Activated B cell treated with CpG ODN at 0.5 μM for 24 hours (primary cell): ENCODE results near the gene C20orf144. TPM values are rescaled to one million over a fixed set of nuclear protein-coding genes. Genes with fewer than 3 reads are reported as not detected.

ENCODE experiments used
- ATAC-seq: fragments of 200-7000 bp; cut with Tn5 transposase; one replicate; pipeline ENCODE4 v1.10.0; 2021; ENCODE audit warnings: low read depth, mild to moderate bottlenecking, moderate library complexity
- CTCF ChIA-PET: fragments of 350-600 bp; sonication (Branson Sonifier 250); formaldehyde crosslinking; loops from one replicate; lab custom pipeline; 2021; ENCODE audit warnings: antibody characterized with exemption; lab: Charles Lee
- POLR2A ChIA-PET: fragments of 350-600 bp; sonication (Branson Sonifier 250); formaldehyde crosslinking; loops from one replicate; lab custom pipeline; 2021; ENCODE audit warnings: antibody characterized with exemption; lab: Charles Lee
- DNase-seq: peaks from one replicate; pipeline ENCODE4 v3.0.0; 2022
- H3K27ac Mint-ChIP-seq: one replicate; pipeline ENCODE4 v1.8.0; 2020; ENCODE audit warnings: mixed read lengths
- H3K27me3 Mint-ChIP-seq: one replicate; pipeline ENCODE4 v1.8.0; 2021; ENCODE audit warnings: mixed read lengths
- H3K36me3 Mint-ChIP-seq: one replicate; pipeline ENCODE4 v1.8.0; 2021; ENCODE audit warnings: low read depth, mixed read lengths
- H3K4me1 Mint-ChIP-seq: one replicate; pipeline ENCODE4 v1.8.0; 2021; ENCODE audit warnings: mixed read lengths
- H3K4me3 Mint-ChIP-seq: one replicate; pipeline ENCODE4 v1.8.0; 2020; ENCODE audit warnings: mild to moderate bottlenecking, mixed read lengths
- H3K9me3 Mint-ChIP-seq: one replicate; pipeline ENCODE4 v1.8.0; 2020; ENCODE audit warnings: mixed read lengths
- intact Hi-C: fragments of 100-400 bp; cut with micrococcal nuclease; formaldehyde crosslinking; loops from one replicate; pipeline ENCODE4 v1.15.1; 2024
- total RNA-seq: library from RNA; stranded (reverse); gene quantifications from 2 replicates; pipeline ENCODE4 v1.2.3, GENCODE V29; 2022
- TF ChIP-seq, protein P1 (sequence below): fragments of 200-600 bp; IDR thresholded peaks from one replicate; pipeline ENCODE4 v1.8.0; 2022; ENCODE audit warnings: antibody characterized with exemption, mild to moderate bottlenecking

The C20orf144 gene
- total RNA-seq, 1 donor from 2014 or later, result 0.20 TPM

DNA sequence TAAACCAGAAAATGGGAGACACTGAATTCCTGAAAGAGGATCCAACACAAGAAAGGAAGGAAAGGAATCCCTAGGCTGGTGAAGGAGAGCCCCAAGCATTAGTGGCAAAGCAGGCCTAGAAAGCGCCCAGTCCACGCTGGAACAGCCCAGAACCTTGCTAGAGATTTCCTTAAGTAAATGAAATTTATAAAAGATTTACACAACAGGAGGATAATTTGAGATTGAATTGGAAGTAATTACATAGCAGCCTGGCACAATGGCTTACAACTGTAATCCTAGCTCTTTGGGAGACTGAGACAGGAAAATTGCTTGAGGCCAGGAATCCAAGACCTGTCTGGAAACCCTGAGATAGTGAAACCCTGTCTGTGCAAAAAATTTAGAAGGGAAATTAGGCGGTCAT is 26.8 kb upstream of the C20orf144 start:
- Mint-ChIP-seq H3K4me1 (no peaks in the 10 kb centered on the region), H3K4me3 (no peak overlapping the region), H3K27ac (no peak overlapping the region), H3K36me3 (peaks cover 66% of the 10 kb centered on the region), H3K9me3 (no peaks in the 10 kb centered on the region), H3K27me3 (no peaks in the 10 kb centered on the region)
- CTCF ChIA-PET, result no interaction called here
- DNase-seq (no peak), ATAC-seq (no peak)
- intact Hi-C loops, result no loop called here
- TF ChIP-seq, protein P1, sequence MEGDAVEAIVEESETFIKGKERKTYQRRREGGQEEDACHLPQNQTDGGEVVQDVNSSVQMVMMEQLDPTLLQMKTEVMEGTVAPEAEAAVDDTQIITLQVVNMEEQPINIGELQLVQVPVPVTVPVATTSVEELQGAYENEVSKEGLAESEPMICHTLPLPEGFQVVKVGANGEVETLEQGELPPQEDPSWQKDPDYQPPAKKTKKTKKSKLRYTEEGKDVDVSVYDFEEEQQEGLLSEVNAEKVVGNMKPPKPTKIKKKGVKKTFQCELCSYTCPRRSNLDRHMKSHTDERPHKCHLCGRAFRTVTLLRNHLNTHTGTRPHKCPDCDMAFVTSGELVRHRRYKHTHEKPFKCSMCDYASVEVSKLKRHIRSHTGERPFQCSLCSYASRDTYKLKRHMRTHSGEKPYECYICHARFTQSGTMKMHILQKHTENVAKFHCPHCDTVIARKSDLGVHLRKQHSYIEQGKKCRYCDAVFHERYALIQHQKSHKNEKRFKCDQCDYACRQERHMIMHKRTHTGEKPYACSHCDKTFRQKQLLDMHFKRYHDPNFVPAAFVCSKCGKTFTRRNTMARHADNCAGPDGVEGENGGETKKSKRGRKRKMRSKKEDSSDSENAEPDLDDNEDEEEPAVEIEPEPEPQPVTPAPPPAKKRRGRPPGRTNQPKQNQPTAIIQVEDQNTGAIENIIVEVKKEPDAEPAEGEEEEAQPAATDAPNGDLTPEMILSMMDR, result no peak
- POLR2A ChIA-PET, result no interaction called here

- ATAC-seq (no peak), DNase-seq (no peak)
- intact Hi-C loops, result no loop called here
- Mint-ChIP-seq H3K27ac (no peak overlapping the region), H3K4me3 (no peak overlapping the region), H3K36me3 (peaks cover 61% of the 10 kb centered on the region), H3K4me1 (no peaks in the 10 kb centered on the region), H3K27me3 (no peaks in the 10 kb centered on the region), H3K9me3 (no peaks in the 10 kb centered on the region)
- TF ChIP-seq, protein P1, result no peak
- ChIA-PET POLR2A (no interaction called here), CTCF (no interaction called here)
Measured at GRCh38 chr20:33636776-33637175, 25.4 kb upstream of the C20orf144 start.

- Mint-ChIP-seq H3K27ac (no peak overlapping the region), H3K9me3 (no peaks in the 10 kb centered on the region), H3K4me3 (no peak overlapping the region), H3K27me3 (no peaks in the 10 kb centered on the region), H3K36me3 (peaks cover 71% of the 10 kb centered on the region), H3K4me1 (no peaks in the 10 kb centered on the region)
- no peak for DNase-seq
- TF ChIP-seq, protein P1, result no peak
- CTCF ChIA-PET, result no interaction called here
- POLR2A ChIA-PET, result no interaction called here
- intact Hi-C loops, result no loop called here
- no peak for ATAC-seq
Measured at GRCh38 chr20:33640287-33640686, 21.8 kb upstream of the C20orf144 start.

- ChIA-PET CTCF (no interaction called here), POLR2A (no interaction called here)
- Mint-ChIP-seq H3K27ac (no peak overlapping the region), H3K9me3 (no peaks in the 10 kb centered on the region), H3K27me3 (no peaks in the 10 kb centered on the region), H3K4me3 (no peak overlapping the region), H3K4me1 (peaks cover 6% of the 10 kb centered on the region), H3K36me3 (peaks cover 54% of the 10 kb centered on the region)
- intact Hi-C loops, result no loop called here
- TF ChIP-seq, protein P1, result no peak
- ATAC-seq (no peak), DNase-seq (no peak)
Measured at GRCh38 chr20:33644313-33645071, 17.6 kb upstream of the C20orf144 start.

- TF ChIP-seq, protein P1, result no peak
- Mint-ChIP-seq H3K36me3 (peaks cover 49% of the 10 kb centered on the region), H3K27ac (no peak overlapping the region), H3K27me3 (no peaks in the 10 kb centered on the region), H3K9me3 (no peaks in the 10 kb centered on the region), H3K4me1 (peaks cover 6% of the 10 kb centered on the region), H3K4me3 (no peak overlapping the region)
- ChIA-PET POLR2A (no interaction called here), CTCF (no interaction called here)
- no peak for ATAC-seq
- intact Hi-C loops, result no loop called here
- DNase-seq, result no peak
Measured at GRCh38 chr20:33645072-33645358, 17.1 kb upstream of the C20orf144 start.
